ENCODE measurements around the gene OR5F1.

Gene OR5F1

GRCh38 chr11:55994525-55994924 is at the start of gene OR5F1:
TSS of gene OR5F1 (minus strand) at chr11:55994625. CDS start at chr11:55994625, 0 bp downstream.
- ATAC-seq: no peak

- no peak for ATAC-seq
Measured at GRCh38 chr11:56027354-56027753, 32.9 kb upstream of the OR5F1 start, which contains the start of gene OR5AS1. TSS of gene OR5AS1 (plus strand) at chr11:56027654. CDS start at chr11:56030419, 2,765 bp downstream.

GRCh38 chr11:56013805-56014204 is 19.4 kb upstream of the OR5F1 start:
- ATAC-seq: no peak

DNA sequence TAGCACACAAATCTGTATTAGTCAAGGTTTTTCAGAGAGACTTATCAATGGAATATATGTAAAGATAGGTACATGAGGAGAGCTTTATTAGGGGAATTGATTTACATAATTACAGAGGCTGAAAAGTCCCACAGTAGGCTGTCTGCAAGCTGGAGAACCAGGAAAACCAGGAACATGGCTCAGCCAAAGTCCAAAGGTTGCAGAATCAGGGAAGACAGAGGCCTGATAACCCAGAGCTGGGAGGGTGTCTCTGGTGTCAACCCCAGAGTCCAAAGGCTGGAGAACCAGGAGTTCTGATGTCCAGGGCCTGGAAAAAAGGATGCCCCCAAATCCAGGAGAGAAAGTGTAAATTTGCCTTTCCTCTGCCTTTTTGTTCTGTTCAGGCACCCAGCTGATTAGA is 16.3 kb upstream of the OR5F1 start:
- no peak for ATAC-seq

DNA sequence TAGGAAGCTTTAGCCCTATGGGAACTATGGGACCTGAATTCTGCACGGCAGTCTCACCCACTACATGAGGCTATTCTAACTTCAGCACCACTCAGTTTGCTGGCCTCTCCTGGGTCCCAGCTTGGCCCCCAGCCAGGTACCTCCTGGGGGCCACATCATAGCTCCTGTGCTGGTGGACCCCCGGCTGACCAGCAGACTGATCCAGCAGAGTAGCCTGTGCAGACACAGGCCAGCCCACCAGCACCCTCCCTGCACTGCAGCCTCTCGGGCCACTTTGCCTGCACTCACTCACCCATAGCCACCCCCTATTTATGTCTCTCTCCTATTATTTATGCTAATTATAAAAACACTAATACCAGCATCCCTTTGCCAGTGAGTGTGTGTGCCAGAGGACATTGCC is 23.5 kb downstream of the OR5F1 start:
- no peak for ATAC-seq

DNA sequence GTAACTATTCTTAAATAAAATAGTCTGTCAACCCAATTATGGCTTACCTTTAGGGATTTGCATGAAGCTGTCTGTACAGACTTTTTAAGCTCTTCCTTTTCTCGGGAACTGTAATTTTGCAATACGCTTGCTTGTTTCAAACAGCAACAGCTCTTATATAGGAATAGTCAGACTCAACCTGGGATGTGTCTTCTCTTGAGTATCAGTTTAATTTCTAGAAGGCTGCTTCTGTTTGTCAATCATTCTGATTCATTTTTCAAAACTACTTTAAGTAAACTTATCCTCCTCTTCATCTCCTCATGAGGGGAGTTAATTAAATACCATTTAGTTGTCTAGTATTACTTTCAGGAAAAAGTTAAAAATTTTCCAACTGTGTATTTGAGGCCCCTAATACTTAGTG is 24.6 kb downstream of the OR5F1 start, which contains the start of gene OR10AG1:
TSS of gene OR10AG1 (minus strand) at position 101 of the 400 bp plus-strand sequence. CDS start at position 63, 38 bp downstream.
- ATAC-seq: no peak

- no peak for ATAC-seq
Measured at GRCh38 chr11:55967914-55968313, 26.5 kb downstream of the OR5F1 start.

- ATAC-seq: no peak
Measured at GRCh38 chr11:55966391-55966790, 28.0 kb downstream of the OR5F1 start.

- no peak for ATAC-seq
Measured at GRCh38 chr11:55956521-55956920, 37.9 kb downstream of the OR5F1 start.

DNA sequence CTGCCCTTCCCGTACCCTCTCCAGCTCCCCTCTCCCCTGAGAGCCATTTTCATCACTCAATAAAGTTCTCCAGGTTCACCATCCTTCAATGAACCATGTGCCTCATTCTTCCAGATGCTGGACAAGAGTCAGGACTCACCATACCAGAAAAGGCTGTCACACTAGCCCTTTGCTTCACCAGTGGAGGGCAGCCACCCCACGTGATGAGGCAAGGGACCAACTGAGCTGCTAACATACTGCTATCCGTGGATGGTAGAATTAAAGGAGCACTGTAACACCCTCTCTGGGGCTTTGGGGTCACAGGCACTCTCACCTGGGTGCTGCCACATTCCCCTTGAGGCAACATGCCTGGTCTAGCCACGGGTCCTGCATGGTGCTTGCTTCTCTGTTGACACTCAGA is 45.1 kb downstream of the OR5F1 start:
- no peak for ATAC-seq
